Mammary epithelial cell (primary cell): Measurements from ENCODE around the gene FAM217B.

Experiments
- EZH2 ChIP-seq: IDR thresholded peaks from 2 replicates; pipeline ENCODE4 v1.6.1; 2012; ENCODE audit warnings: low read length, inconsistent platforms, borderline replicate concordance
- TF ChIP-seq, protein P1 (sequence below), 2 donors: IDR thresholded peaks in 1 of 2; conservative IDR thresholded peaks in 1 of 2; 2 replicates each; pipeline ENCODE4 v1.5.1; 2011 to 2012; ENCODE audit warnings: inconsistent platforms in 2 of 2, low read length in 2 of 2, mild to moderate bottlenecking in 2 of 2, control low read depth in 1 of 2, low read depth in 1 of 2; ENCODE audit not compliant: insufficient read depth in 1 of 2; ENCODE audit errors: extremely low read depth in 1 of 2

DNA sequence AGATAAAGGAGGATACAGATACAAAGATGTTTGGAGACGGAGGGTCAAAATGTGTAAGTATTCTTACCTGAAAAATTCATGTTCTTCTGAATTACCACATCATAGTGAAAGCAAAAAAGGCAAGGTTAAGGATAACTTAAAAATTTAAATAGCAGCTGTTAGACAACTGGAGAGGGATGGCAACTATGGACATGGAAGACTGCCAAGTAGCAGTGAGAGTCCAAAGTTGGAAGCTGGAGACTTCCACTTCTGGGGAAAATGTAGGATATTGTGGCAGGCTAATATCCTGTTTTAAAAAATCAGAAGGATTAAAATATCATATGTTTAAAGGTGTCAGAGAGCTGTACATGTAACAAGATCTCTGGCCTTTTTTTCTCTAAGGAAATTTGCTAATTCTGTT, 36.6 kb upstream of the FAM217B start:
- TF ChIP-seq, protein P1, sequence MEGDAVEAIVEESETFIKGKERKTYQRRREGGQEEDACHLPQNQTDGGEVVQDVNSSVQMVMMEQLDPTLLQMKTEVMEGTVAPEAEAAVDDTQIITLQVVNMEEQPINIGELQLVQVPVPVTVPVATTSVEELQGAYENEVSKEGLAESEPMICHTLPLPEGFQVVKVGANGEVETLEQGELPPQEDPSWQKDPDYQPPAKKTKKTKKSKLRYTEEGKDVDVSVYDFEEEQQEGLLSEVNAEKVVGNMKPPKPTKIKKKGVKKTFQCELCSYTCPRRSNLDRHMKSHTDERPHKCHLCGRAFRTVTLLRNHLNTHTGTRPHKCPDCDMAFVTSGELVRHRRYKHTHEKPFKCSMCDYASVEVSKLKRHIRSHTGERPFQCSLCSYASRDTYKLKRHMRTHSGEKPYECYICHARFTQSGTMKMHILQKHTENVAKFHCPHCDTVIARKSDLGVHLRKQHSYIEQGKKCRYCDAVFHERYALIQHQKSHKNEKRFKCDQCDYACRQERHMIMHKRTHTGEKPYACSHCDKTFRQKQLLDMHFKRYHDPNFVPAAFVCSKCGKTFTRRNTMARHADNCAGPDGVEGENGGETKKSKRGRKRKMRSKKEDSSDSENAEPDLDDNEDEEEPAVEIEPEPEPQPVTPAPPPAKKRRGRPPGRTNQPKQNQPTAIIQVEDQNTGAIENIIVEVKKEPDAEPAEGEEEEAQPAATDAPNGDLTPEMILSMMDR (conservative IDR thresholded peaks at IDR 0.05 in 1 of 2, IDR thresholded peaks at IDR 0.05 in 1 of 2; ENCODE audit: extremely low read depth in 1 of 2, insufficient read depth in 1 of 2, low read depth in 1 of 2, low read length in 2 of 2) = no peak
- no peak for TF ChIP-seq EZH2
